HG02763 (cell line): ENCODE data around the gene TAS1R3.
A peak's percentile ranks its signal among the peaks of the same experiment; 100 is the strongest.

ENCODE experiments used
- ATAC-seq: cut with Tn5 transposase; IDR thresholded peaks from one replicate; pipeline ENCODE4 v1.9.1; 2021; ENCODE audit warnings: mild to moderate bottlenecking, moderate library complexity; ENCODE audit not compliant: unreplicated experiment

TAS1R3 gene

GRCh38 chr1:1320666-1321448, 10.2 kb upstream of the TAS1R3 start:
- ATAC-seq = no peak

- ATAC-seq = no peak
Observed at GRCh38 chr1:1321477-1321876, 9.6 kb upstream of the TAS1R3 start.

- ATAC-seq = no peak
Observed at GRCh38 chr1:1322418-1322817, 8.7 kb upstream of the TAS1R3 start.

GRCh38 chr1:1322952-1323351, 8.1 kb upstream of the TAS1R3 start:
- no peak for ATAC-seq

- ATAC-seq = no peak
Observed at GRCh38 chr1:1324084-1324523, 7.0 kb upstream of the TAS1R3 start.

GRCh38 chr1:1324524-1325287, 6.4 kb upstream of the TAS1R3 start, which contains the start of the genes CPTP and INTS11:
Gene CPTP, plus strand, starts transcription at chr1:1324802. Its CDS starts 2,109 bp downstream, at chr1:1326911.
Gene INTS11, minus strand, starts transcription at chr1:1324660. Its CDS starts 52 bp downstream, at chr1:1324608.
- ATAC-seq = peak; percentile 79

- ATAC-seq = no peak
Observed at GRCh38 chr1:1325288-1326074, 5.6 kb upstream of the TAS1R3 start.

GRCh38 chr1:1326075-1326605, 4.9 kb upstream of the TAS1R3 start:
- ATAC-seq = no peak

- ATAC-seq = no peak
Observed at GRCh38 chr1:1327291-1327690, 3.8 kb upstream of the TAS1R3 start.

- ATAC-seq = no peak
Observed at GRCh38 chr1:1328254-1328653, 2.8 kb upstream of the TAS1R3 start.

GRCh38 chr1:1329304-1330210, 1.5 kb upstream of the TAS1R3 start:
- no peak for ATAC-seq

GRCh38 chr1:1330366-1331067, 563 bp upstream of the TAS1R3 start:
- ATAC-seq = no peak

GRCh38 chr1:1332031-1332755, 1.1 kb downstream of the TAS1R3 start:
- ATAC-seq = no peak

- ATAC-seq = no peak
Observed at GRCh38 chr1:1332774-1333480, 1.8 kb downstream of the TAS1R3 start.

GRCh38 chr1:1333551-1334241, 2.6 kb downstream of the TAS1R3 start:
- no peak for ATAC-seq

GRCh38 chr1:1334835-1335234, 3.8 kb downstream of the TAS1R3 start:
- ATAC-seq = no peak

GRCh38 chr1:1335283-1335682, 4.2 kb downstream of the TAS1R3 start:
- ATAC-seq = no peak
